Uterus (tissue), 4 donors: Measurements from ENCODE around the gene EIF3F. TPM values are rescaled to one million over a fixed set of nuclear protein-coding genes. Genes with fewer than 3 reads are reported as not detected.

Experiments
- DNase-seq, 2 donors: peaks; one replicate each; pipeline ENCODE4 v3.0.0-alpha.2; 2019 to 2020
- H3K27ac ChIP-seq, 2 donors: fragments of 200-600 bp; sonication (generic); 1 replicate in 1 of 2; 2 replicates in 1 of 2; pipeline ENCODE4 v1.5.1; 2016 to 2018
- H3K27me3 ChIP-seq, 2 donors: fragments of 200-600 bp; sonication (generic); one replicate each; pipeline ENCODE4 v1.5.1; 2018 to 2019; ENCODE audit warnings: control low read depth in 1 of 2
- H3K36me3 ChIP-seq, 2 donors: fragments of 200-600 bp; sonication (generic); one replicate each; pipeline ENCODE4 v1.5.1; 2019; ENCODE audit warnings: control low read depth in 1 of 2
- H3K4me1 ChIP-seq, 2 donors: fragments of 200-600 bp; sonication (generic); one replicate each; pipeline ENCODE4 v1.5.1; 2018 to 2019; ENCODE audit warnings: control low read depth in 1 of 2
- H3K4me3 ChIP-seq, 2 donors: fragments of 200-600 bp; sonication (generic); 1 replicate in 1 of 2; 2 replicates in 1 of 2; pipeline ENCODE4 v1.5.1; 2018 to 2019; ENCODE audit warnings: mild to moderate bottlenecking in 1 of 2
- H3K9me3 ChIP-seq, 2 donors: fragments of 200-600 bp; sonication (generic); one replicate each; pipeline ENCODE4 v1.5.1; 2019; ENCODE audit warnings: control low read depth in 1 of 2
- CTCF ChIP-seq, 4 experiments: fragments of 200-600 bp in 2 of 4; fragments of 450-650 bp in 2 of 4; sonication (generic) in 2 of 4; IDR thresholded peaks; one replicate each; pipeline ENCODE4 v1.5.1; 2016 to 2019; ENCODE audit warnings: antibody characterized with exemption in 4 of 4, mild to moderate bottlenecking in 2 of 4, moderate library complexity in 1 of 4
- POLR2A ChIP-seq, 2 donors: fragments of 450-650 bp; IDR thresholded peaks; one replicate each; pipeline ENCODE4 v1.6.1; 2016; ENCODE audit warnings: antibody characterized with exemption in 2 of 2, mild to moderate bottlenecking in 1 of 2, moderate library complexity in 1 of 2
- intact Hi-C: fragments of 100-400 bp; cut with DNase I; formaldehyde crosslinking; loops from one replicate; pipeline ENCODE4 v1.15.1; 2023; ENCODE audit warnings: low total_unique reads
- small RNA-seq: library from RNA; depleted of rRNA; stranded (forward); fragments of <200 nt; gene quantifications from one replicate; pipeline ENCODE3, GENCODE V24; 2016
- total RNA-seq, 4 donors: library from RNA; depleted of rRNA in 3 of 4; stranded (reverse); fragments of >200 nt in 3 of 4; gene quantifications; one replicate each; pipeline versions ENCODE4 v1.1.0 to v1.2.4, GENCODE V29; 2014 to 2023
- donor health status: DM: yes; HTN: yes; CAD: no.

The EIF3F gene
- total RNA-seq, 4 donors from 2014 or later = 97.9 to 261 (median 213) TPM

GRCh38 chr11:8043756-8044155 lies 56.6 kb downstream of the EIF3F start:
- no peak for TF ChIP-seq CTCF (IDR thresholded peaks at IDR 0.05)
- TF ChIP-seq POLR2A (IDR thresholded peaks at IDR 0.05) = no peak
- Histone ChIP-seq H3K4me1 (no peaks in the 10 kb centered on the region), H3K27me3 (no peaks in the 10 kb centered on the region), H3K27ac (no peak overlapping the region), H3K9me3 (no peaks in the 10 kb centered on the region), H3K4me3 (no peak overlapping the region), H3K36me3 (no peaks in the 10 kb centered on the region)
- intact Hi-C loops = no loop called here
- no peak for DNase-seq

DNA sequence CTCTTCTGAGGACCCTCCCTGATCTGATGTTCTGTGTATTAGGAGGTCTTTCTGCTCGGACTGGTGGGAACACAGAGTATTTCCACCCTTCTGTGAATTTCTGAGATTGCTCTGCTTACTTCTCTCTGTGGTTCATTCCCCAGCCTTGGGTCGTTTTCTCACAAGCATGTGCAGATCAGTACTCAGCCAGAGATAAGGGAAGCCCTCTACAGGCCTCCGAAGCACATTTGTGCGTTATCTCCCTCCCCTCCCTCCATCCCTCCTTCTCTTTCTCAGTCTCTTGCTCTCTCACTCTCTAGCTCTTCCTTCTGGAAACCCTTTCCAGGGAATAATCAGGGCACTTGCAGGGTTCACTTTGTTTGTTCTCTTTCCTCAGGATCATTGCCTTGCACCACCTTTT lies 58.7 kb downstream of the EIF3F start:
- H3K9me3 ChIP-seq = no peaks in the 10 kb centered on the region
- H3K27me3 ChIP-seq = no peaks in the 10 kb centered on the region
- intact Hi-C loops = no loop called here
- TF ChIP-seq POLR2A (IDR thresholded peaks at IDR 0.05) (no peak), CTCF (IDR thresholded peaks at IDR 0.05) (no peak)
- H3K4me3 ChIP-seq = no peak overlapping the region
- no peak overlapping the region for H3K27ac ChIP-seq
- no peak for DNase-seq
- H3K36me3 ChIP-seq = no peaks in the 10 kb centered on the region
- H3K4me1 ChIP-seq = no peaks in the 10 kb centered on the region

DNA sequence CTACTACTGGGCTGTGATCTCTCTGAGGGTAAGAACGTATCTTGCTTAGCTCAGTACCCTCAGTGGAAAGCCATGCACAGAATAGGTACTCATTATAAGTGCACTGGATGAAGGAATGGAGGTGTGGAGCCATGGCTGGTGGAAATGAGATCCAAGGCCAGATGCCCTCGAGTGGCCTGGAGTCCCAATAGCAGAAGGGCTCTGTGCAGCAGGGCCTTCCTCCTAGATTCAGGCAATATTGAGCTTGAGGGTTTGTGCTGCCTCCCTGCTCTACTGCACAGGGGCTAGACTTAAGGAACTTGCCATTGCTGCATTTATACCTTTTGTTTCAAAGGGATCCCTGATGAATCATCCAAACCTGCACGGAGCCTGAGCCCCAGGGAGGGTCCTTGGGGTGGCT lies 60.2 kb downstream of the EIF3F start:
- no peaks in the 10 kb centered on the region for H3K4me1 ChIP-seq
- DNase-seq = no peak
- no peaks in the 10 kb centered on the region for H3K9me3 ChIP-seq
- no peak overlapping the region for H3K27ac ChIP-seq
- no peak for TF ChIP-seq POLR2A (IDR thresholded peaks at IDR 0.05)
- TF ChIP-seq CTCF (IDR thresholded peaks at IDR 0.05) = no peak
- no peaks in the 10 kb centered on the region for H3K36me3 ChIP-seq
- no peaks in the 10 kb centered on the region for H3K27me3 ChIP-seq
- intact Hi-C loops = no loop called here
- H3K4me3 ChIP-seq = no peak overlapping the region

GRCh38 chr11:8049084-8049483 lies 61.9 kb downstream of the EIF3F start:
- H3K27me3 ChIP-seq = no peaks in the 10 kb centered on the region
- H3K4me3 ChIP-seq = no peak overlapping the region
- intact Hi-C loops = no loop called here
- H3K9me3 ChIP-seq = no peaks in the 10 kb centered on the region
- no peak for DNase-seq
- H3K36me3 ChIP-seq = no peaks in the 10 kb centered on the region
- no peak overlapping the region for H3K27ac ChIP-seq
- no peaks in the 10 kb centered on the region for H3K4me1 ChIP-seq
- TF ChIP-seq POLR2A (IDR thresholded peaks at IDR 0.05) (no peak), CTCF (IDR thresholded peaks at IDR 0.05) (no peak)

Small RNA genes lying within 50 kb of the gene (small RNA-seq; reads per million reads assigned to genes)
- gene COX6CP5 = not detected

Other genes starting within 250 kb of the EIF3F start
- not detected for gene OR5P2, start 190.4 kb upstream of the EIF3F start, total RNA-seq
- not detected for gene OR5P3, start 156.5 kb upstream of the EIF3F start, total RNA-seq
- not detected for gene OR10A6, start 56.1 kb upstream of the EIF3F start, total RNA-seq
- gene OR10A3, start 45.6 kb upstream of the EIF3F start, total RNA-seq = not detected
- gene NLRP10, start 21.9 kb upstream of the EIF3F start, total RNA-seq = not detected
- 10 to 100 TPM; 12.6 to 57.4 (median 37.8) TPM for gene TUB, start 93.9 kb downstream of the EIF3F start, total RNA-seq
- 10 to 100 TPM in 2 of 4 donors, 1 to 10 TPM in 2; 7.9 to 28.4 (median 18.5) TPM for gene RIC3, start 181.7 kb downstream of the EIF3F start, total RNA-seq